GM19397 (cell line): ENCODE results near the gene PYURF.
"Not testable (repeated sequence)": the region's sequence is repeated elsewhere in the genome, so short reads cannot be mapped to it uniquely, and the experiment has no call there.

Experiments
- ATAC-seq: cut with Tn5 transposase; IDR thresholded peaks from one replicate; pipeline ENCODE4 v1.9.1; 2021; ENCODE audit warnings: mild to moderate bottlenecking, moderate library complexity; ENCODE audit not compliant: unreplicated experiment

The PYURF gene, protein sequence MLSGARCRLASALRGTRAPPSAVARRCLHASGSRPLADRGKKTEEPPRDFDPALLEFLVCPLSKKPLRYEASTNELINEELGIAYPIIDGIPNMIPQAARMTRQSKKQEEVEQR

DNA sequence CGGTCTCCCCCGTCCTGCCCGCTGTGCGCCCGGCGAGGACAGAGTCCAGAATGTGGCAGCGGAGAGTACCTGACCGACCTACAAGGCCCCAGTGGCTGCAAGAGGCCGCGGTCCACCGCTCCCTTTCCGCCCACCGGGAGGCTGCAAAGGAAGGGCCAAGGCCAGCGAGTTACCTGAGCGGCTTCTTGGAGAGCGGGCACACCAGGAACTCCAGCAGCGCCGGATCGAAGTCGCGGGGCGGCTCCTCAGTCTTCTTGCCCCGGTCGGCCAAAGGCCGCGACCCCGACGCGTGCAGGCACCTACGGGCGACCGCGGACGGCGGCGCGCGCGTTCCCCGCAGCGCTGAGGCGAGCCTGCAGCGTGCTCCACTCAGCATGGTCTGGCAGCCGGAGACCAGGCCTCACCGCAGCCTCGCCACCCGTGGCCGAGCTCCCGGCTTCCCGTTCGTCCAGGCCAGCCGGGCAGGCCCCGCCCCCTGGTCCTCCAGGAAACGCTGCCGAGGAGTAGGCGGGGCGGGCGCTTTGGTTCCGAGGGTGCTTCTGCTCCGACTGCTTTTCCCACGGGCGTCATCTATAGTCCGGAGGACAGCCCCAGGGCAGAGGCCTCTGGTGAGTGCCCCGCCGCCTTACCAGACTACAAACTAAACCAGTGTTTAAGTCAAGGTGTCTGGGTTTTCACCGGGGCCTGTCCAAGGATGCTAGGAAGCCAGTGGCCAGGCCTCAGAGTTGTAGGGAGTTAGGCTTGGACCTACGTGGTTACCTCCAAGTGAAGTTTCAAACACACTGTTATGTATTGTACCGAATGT, at the start of gene PYURF:
PYURF (minus strand) TSS at position 452 of the 805 bp plus-strand sequence; CDS start at position 376, 76 bp downstream.
- ATAC-seq: peak; percentile 87

DNA sequence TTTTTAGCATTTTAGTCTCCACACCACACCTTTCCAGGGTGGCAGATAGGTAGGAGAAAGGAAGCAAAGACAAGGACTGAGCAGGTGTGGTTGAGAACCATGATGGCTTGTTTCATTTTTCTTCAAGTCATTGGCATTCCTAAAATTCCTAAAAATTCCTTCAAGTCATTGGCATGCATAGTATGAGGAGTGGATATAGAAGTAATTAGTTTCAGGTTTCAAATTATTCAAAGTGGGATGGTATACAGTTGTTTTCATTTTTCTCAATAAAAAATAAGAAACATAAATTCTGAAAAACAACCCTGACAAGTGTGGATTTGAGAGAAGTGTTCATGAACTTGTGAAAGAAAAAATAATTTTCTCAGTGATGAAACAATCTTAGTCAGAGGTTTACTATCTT, 46.4 kb upstream of the PYURF start:
- ATAC-seq: no peak

DNA sequence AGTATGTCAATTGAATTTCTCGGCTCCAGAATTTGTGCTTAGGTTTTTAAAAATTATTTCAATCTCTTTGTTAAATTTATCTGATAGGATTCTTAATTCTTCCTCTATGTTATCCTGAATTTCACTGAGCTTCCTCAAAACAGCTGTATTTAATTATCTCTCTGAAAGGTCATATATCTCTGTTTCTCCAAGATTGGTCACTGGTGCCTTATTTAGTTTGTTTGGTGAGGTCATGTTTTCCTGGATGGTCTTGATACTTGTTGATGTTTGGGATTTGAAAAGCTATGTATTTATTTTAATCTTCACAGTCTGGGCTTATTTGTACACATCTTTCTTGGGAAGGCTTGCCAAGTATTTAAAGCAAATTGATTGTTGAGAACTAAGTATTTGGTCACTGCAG, 44.0 kb upstream of the PYURF start:
- ATAC-seq: no peak

DNA sequence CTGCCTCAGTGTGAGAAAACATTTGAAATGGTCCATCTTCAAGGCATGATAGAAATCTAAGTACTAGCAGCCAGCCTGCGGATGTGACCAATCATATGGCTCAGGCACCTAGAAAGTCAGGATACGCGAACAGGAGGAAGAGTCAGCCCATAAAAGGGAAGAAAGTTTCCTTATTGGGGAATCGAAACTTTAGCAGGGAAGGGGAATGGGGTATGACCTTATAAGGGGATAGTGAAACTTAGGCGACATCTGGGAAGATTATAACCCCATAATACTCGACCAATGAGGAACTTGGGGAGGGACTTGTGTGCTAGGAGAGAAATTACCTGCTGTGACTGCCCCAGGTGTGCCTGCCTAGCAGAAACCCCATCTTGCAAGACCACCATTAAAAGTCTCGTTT, 26.2 kb upstream of the PYURF start:
- ATAC-seq: no peak

DNA sequence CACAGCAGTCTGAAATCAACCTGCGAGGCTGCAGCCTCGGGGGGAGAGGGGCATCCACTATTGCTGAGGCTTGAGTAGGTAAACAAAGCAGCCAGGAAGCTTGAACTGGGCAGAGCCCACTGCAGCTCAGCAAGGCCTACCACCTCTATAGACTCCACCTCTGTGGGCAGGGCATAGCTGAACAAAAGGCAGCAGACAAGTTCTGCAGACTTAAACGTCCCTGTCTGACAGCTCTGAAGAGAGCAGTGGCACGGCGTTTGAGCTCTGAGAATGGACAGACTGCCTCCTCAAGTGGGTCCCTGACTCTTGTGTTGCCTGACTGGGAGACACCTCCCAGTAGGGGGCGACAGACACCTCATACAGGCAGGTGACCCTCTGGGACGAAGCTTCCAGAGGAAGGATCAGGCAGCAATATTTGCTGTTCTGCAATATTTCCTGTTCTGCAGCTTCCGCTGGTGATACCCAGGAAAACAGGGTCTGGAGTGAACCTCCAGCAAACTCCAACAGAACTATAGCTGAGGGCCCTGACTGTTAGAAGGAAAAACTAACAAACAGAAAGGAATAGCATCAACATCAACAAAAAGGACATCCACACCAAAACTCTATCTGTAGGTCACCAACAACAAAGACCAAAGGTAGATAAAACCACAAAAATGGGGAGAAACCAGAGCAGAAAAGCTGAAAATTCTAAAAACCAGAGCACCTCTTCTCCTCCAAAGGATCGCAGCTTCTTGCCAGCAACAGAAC, 15.9 kb upstream of the PYURF start:
- not testable (repeated sequence) for ATAC-seq

DNA sequence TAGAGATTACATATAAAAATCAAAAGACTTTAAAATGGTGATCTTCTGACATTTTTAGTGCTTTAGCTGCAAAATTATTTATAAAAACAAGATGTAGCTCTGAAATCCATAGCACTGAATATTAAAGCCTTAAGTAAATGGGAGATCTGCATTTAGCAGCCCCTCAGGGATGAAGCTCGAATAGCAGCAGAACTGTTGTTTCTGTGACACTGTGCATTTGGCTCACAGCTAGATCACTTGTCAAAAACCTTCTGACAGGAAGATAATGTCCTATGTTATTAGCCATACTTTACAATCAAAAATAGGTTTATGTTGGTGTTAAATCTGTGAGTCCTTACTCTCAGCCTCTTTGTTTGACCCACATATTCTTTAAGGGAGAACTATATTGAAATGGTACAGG, 14.1 kb upstream of the PYURF start:
- ATAC-seq: no peak

DNA sequence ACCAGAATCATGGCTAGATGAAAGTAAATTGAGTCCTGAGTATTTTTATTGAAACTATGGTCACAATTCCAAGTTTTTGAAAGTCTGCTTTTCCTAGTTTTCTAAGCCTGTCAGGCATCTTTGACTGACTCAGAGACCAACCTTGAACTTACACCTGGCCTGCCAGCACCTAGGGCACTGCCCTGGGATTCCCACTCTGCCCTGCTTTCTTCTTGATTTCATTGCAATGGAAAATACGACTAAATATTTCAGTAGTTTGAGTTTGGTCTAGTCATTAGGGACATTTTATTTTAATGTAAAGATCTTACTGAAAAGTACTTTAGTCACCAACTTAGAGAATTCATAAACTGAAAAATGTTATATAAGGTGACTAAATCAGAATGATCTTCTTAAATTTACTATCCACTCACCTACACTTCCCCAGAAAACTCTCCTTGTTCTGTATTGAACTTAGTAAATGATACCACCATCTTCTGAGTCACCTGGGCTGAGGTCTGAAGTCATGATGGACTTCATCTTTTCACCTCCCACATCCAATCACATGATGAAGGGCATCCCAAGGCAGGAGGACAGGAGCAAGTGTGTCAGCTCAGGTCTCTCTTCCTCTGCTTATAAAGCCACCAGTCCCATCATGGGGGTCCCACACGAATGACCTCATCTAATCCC, 11.6 kb upstream of the PYURF start:
- no peak for ATAC-seq

DNA sequence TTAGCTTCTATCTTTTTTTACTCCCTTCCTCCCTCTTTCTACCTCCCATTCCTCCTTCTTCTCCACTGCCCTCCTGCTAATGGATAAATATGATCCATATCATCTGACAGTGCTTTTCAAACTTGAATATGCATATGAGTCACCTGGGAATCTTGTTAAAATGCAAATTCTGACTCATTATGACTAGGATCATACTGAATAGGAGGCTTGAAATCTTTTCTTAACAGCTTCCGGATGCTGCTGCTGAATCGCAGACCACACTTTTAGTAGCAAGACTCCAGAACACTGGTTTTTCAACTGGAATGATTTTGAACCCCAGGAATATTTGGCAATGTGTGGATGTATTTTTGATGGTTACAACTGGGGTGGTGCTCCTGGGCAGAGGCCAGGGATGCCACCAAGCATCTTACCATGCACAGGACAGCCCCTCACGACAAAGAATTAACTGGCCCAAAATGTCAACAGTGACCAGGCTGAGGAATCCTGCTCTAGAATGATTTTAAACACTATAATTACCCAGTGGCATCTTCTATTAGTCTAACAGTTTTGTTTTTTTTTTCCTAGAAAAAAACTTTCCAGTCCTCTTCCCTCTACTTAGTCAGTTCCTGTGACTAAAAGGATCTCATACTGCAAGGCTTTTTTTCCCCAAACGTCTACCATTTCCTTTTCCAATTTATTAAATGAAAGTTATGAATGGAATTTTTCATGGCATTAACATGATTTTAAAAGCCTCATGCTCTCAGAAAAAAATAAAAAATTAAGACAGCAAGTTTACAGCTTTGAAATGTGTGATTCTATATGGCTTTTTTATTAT, 10.6 kb upstream of the PYURF start:
- ATAC-seq: no peak

DNA sequence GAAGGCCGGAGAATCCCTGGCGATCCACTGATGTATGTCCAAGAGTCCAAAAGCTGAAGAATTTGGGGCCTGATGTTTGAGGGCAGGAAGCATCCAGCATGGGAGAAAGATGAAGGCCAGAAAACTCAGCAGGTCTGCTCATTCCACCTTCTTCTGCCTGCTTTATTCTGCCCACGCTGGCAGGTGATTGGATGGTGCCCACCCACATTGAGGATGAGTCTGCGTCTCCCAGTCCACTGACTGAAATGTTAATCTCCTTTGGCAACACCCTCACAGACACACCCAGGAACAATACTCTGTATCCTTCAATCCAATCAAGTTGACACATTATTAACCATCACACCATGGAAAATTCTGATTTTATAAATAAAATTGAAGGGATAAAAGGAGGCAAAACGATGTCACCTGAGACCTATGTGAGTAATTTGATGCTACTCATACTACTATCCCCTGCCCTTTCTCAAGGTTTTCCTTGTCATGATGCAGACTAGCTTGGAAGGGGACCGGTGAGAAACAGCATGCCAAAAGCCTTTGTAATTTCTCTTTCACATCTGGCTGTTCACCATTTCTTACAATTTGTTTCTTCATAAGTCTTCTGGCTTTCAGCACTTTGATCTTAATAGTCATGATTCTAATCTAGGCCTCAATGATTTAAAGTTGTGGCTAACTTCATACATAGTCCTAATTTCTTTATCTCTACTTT, 9.7 kb upstream of the PYURF start:
- no peak for ATAC-seq

DNA sequence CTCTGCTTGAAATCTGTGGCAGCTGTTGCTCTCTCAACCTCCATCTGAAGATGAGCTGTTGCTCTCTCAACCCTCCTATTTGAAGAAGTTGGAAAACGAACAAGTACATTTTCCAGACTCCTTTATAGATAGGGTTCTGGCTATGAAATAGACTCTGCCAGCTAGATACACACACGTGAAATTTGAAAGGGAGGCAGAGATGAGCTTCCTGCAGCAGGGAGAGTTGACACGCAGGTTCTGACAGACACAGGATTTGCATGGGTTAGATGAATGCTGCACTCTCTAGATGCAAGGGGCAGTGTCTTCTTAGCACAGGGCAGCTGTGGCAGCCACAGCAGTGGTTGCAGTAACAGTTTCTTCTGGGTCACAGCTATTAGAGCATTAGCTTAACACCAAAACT, 8.0 kb upstream of the PYURF start:
- no peak for ATAC-seq

DNA sequence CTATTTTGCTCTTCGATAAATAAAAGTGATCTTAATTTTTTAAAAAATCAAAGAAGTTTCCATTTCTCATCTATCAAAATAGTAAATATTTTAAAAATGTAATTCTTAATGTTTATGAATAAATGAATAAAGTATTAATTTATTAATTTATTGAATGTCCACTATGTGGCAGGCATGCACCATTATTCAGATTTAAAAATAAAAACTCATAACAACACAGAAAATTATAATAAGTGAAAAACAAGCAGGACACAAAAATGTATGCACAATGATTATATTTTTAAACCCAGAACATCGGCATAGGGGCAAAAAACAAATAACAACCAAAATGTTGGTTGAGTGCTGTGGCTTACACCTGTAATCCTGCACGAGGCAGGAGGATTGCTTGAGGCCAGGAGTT, 5.3 kb upstream of the PYURF start:
- ATAC-seq: no peak

DNA sequence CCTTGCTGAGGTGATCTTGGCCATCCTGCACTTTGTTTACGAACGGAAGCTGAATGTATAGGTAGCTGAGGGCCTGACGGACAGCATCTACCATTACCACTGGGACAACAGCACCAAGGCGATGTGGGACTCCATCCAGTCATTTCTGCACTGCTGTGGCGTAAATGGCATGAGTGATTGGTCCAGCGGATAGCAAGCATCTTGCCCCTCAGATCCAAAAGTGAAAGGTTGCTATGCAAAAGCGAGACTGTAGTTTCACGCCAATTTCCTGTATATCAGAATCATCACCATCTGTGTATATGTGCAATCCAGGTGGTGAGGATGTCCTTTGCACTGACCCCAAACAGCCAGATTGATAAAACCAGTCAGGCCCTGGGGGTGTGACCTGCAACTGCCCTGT, 4.2 kb upstream of the PYURF start:
- no peak for ATAC-seq

DNA sequence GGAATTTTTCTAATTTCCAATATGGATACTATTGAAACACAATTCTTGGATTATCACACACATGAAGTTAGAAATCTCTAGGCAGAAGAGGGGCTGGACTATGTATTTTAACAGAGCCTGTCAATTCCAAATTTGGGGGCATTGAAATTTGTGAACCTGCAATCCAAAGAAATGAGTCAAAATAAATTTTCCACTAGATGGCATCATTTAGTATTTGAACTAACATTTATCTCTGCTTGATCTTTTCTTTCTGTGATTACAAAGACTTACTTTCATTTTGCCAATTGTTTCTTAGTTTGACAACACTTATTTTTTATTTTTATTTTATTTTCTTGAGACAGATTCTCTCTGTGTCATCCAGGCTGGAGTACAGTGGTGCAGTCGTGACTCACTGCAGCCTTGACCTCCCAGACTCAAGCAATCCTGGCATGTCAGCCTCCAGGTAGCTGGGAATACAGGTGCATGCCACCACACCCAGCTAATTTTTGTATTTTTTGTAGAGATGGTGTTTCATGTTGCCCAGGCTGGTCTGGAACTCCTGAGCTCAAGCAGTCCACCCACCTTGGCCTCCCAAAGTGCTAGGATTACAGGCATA, 2.7 kb upstream of the PYURF start:
- no peak for ATAC-seq

DNA sequence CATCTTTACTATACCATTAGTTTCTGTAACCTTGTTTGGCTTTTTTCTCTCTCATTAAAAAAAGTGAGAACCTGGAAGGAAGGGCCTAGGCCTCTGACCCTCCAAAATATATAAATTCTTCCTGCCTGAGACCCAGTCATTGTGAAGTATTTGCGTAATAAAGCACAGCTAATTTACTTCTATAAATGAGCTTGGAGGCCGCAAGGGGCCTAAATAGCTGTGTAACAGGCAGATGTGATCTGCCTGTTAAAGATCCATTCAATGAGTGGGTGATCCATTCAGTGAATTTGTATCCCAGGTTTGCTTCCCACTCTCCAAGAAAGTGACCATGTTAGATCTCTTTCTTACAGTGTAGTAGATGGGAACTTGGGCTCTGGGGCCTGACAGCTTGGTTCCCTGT, 595 bp upstream of the PYURF start:
- no peak for ATAC-seq

DNA sequence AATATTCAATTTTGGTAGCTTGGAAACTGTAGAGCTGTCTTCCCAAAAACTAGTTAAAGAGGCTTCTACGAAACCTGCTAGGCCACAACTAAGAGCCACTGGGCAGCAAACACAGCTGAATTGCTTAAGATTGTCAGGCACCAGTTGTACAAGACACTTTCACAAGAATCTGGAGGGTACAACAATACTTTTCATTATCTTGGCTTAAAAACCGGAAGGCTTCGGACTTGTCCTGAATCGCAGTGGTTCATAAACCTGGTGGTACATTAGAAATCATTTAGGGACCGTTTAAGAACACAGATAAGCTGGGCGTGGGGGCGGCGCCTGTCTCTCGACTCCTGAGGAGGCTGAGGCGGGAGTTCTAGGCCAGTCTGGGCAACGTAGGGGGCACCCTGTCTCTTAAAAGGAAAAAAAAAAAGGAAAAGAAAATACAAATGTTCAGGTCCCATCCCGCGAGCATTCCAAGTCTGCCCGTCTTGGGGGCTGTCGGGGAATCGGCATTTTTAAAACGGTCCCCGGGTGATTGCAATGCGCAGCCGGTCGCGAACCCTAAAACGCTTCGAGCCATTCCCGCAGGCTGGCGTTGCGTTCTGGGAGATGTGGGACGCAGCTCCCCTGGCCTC, 763 bp downstream of the PYURF start:
- ATAC-seq: no peak

DNA sequence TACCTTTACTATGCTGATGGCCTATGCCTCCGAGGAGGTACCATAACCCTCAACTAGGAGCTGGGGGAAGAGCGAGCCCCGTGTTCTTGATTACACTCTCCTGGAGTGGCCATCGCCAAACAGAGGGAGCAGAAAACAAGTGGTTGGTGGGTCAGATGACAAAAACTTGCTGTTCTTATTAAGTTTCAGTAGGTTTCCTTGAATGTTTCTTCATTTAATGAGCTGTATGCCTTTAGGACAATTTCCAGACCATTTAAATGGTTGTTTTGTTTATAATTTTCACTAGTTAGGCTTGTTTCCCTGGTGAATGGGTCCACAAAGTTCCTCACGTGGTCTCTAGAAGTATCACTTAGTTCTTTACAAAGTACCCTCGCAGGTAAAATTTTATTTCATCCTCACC, 4.7 kb downstream of the PYURF start:
- no peak for ATAC-seq

DNA sequence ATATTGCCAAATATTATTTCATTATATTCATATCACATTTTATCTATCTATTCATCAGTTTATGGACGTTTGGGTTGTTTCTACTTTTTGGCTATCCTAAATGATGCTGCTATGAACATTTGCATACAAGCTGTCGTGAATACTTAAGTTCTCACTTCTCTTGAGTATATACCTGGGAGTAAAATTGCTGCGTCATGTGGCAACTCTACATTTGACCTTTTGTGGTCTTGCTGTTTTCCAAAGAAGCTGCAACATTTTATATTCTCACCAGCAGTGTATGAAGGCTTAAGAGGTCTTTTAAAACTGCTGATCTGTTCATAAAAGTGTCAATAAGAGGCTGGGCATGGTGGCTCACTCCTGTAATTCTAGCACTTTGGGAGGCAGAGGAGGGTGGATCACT, 5.8 kb downstream of the PYURF start:
- ATAC-seq: no peak

DNA sequence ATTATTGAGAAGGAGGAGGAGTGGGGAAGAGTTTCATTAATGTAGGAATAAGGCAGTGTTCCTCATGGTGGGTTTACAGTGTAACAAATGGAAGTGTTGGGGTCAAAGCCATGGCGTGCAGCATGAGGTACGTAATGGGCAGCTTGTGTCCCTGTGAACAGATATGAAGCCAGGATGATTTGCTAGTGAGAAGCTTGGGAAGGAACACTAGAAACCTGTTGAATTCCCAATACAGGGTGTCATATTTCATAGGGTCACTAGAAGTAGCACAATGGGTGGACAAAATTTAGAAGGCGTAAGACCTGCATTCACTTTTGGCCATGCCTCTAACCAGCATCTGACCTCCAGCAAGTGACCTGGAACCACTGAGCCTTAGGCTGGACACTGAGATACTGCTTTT, 6.8 kb downstream of the PYURF start:
- ATAC-seq: no peak
